Esophagus (tissue), 2 donors: ENCODE results near the gene CABP1. TPM values are rescaled to one million over a fixed set of nuclear protein-coding genes. Genes with fewer than 3 reads are reported as not detected.
"Not testable (repeated sequence)": the region's sequence is repeated elsewhere in the genome, so short reads cannot be mapped to it uniquely, and the experiment has no call there.

Experiments used
- H3K27ac ChIP-seq, 2 donors: one replicate each; pipeline ENCODE4 v1.5.1; 2013; ENCODE audit warnings: low read depth in 2 of 2, mild to moderate bottlenecking in 2 of 2, inconsistent platforms in 1 of 2, low read length in 1 of 2, moderate library complexity in 1 of 2
- H3K27me3 ChIP-seq, 2 donors: one replicate each; pipeline ENCODE4 v1.6.1; 2013; ENCODE audit warnings: low read length in 2 of 2, control low read depth in 1 of 2, mild to moderate bottlenecking in 1 of 2; ENCODE audit not compliant: insufficient read depth in 2 of 2, control insufficient read depth in 1 of 2
- H3K36me3 ChIP-seq, 2 donors: one replicate each; pipeline ENCODE4 v1.6.1; 2013; ENCODE audit warnings: low read length in 1 of 2; ENCODE audit not compliant: control insufficient read depth in 2 of 2, insufficient read depth in 2 of 2
- H3K4me1 ChIP-seq, 2 donors: one replicate each; pipeline ENCODE4 v1.6.1; 2013; ENCODE audit warnings: low read length in 1 of 2; ENCODE audit not compliant: control insufficient read depth in 2 of 2, insufficient read depth in 2 of 2
- H3K4me3 ChIP-seq, 2 donors: one replicate each; pipeline ENCODE4 v1.5.1; 2013; ENCODE audit warnings: low read length in 2 of 2, mild to moderate bottlenecking in 2 of 2, low read depth in 1 of 2, moderate library complexity in 1 of 2
- H3K9me3 ChIP-seq, 2 donors: one replicate each; pipeline ENCODE4 v1.6.1; 2013; ENCODE audit warnings: mild to moderate bottlenecking in 2 of 2, low read depth in 1 of 2, low read length in 1 of 2, moderate library complexity in 1 of 2; ENCODE audit not compliant: control insufficient read depth in 2 of 2, insufficient read depth in 1 of 2
- WGBS, 2 donors: extraction: QIAGEN DNeasy Blood & Tissue Kit; methylation state at CpG; one replicate each; pipeline ENCODE4 v1.1.7; 2013; 5-methylcytosine and 5-hydroxymethylcytosine counted together
- polyA plus RNA-seq, 2 donors: library from polyadenylated mRNA; stranded (reverse); fragments of 200-250 nt; gene quantifications; one replicate each; pipeline ENCODE4 v1.2.3, GENCODE V29; 2013
- donor health status: healthy with polysubstance abuse.
- donor health status: Bipolar disorder and iron deficiency.

Gene CABP1
- polyA plus RNA-seq, 2 donors, result 0.48 to 1.1 TPM

DNA sequence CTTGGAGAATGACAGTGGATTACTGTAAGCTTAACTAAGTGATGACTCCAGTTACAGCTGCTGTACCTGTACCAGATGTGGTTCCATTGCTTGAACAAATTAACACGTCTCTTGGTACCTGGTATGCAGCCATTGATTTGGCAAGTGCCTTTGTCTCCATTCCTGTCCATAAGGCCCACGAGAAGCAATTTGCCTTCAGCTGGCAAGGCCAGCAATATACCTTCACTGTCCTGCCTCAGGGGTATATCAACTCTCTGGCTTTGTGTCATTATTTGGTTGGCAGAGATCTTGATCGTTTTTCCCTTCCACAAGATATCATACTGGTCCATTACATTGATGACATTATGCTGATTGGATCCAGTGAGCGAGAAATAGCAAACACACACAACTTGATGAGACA, 29.9 kb upstream of the CABP1 start:
- no peaks in the 10 kb centered on the region for H3K36me3 ChIP-seq
- WGBS, 2 donors, result 72 to 80% methylated on average over 4 of the region's 4 CpGs
- H3K9me3 ChIP-seq, result no peaks in the 10 kb centered on the region
- H3K4me3 ChIP-seq, result no peak overlapping the region
- no peak overlapping the region for H3K27ac ChIP-seq
- peaks cover 0 to 2% of the 10 kb centered on the region in 2 donors for H3K27me3 ChIP-seq
- no peaks in the 10 kb centered on the region for H3K4me1 ChIP-seq

DNA sequence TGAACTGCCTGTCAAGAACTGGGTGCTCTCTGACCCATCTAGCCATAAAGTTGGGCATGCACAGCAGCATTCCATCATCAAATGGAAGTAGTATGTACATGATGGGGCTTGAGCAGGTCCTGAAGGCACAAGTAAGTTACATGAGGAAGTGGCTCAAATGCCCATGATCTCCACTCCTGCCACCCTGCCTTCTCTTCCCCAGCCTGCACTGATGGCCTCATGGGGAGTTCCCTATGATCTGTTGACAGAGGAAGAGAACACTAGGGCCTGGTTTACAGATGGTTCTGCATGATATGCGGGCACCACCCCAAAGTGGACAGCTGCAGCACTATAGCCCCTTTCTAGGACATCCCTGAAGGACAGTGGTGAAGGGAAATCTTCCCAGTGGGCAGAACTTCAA, 28.9 kb upstream of the CABP1 start:
- 80 to 90% methylated on average over 1 of the region's 1 CpG for WGBS, 2 donors
- H3K27me3 ChIP-seq, H3K4me1 ChIP-seq, H3K9me3 ChIP-seq, H3K27ac ChIP-seq, H3K36me3 ChIP-seq, H3K4me3 ChIP-seq: not testable (repeated sequence)

DNA sequence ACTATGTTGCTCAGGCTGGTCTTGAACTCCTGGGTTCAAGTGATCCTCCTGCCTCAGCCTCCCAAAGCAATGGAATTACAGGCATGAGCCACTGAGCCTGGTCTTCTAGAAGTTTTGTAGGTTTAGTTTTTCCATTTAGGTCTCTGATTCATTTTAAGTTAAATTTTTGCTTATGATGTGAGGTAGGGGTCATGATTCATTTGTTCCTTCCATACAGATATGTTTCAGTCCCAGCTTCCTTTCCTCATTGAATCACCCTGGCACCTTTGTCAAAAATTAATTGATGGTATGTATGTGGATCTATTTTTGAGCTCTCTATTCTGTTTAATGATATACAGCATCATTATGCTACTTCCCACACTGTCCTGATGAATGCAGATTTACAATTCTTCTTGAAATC, 25.6 kb upstream of the CABP1 start:
- no peaks in the 10 kb centered on the region for H3K4me1 ChIP-seq
- peaks cover 0 to 2% of the 10 kb centered on the region in 2 donors for H3K27me3 ChIP-seq
- no peaks in the 10 kb centered on the region for H3K9me3 ChIP-seq
- H3K27ac ChIP-seq, result no peak overlapping the region
- H3K36me3 ChIP-seq, result no peaks in the 10 kb centered on the region
- no peak overlapping the region for H3K4me3 ChIP-seq

DNA sequence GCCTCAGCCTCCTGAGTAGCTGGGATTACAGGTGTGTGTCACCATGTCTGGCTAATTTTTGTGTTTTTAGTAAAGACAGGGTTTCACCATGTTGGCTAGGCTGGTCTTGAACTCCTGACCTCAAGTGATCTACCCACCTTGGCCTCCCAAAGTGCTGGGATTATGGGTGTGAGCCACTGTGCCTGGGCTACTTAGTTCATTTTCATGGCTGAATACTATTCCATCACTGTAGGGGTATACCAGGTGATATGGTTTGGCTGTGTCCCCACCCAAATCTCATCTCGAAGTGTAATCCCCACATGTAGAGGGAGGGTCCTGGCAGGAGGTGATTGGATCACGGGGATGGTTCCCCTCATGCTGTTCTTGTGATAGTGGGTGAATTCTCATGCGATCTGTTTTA, 23.2 kb upstream of the CABP1 start:
- not testable (repeated sequence) for H3K4me1 ChIP-seq, H3K9me3 ChIP-seq, H3K36me3 ChIP-seq, H3K4me3 ChIP-seq, H3K27ac ChIP-seq, H3K27me3 ChIP-seq
- WGBS, 2 donors, result 90 to 92% methylated on average over 3 of the region's 3 CpGs

DNA sequence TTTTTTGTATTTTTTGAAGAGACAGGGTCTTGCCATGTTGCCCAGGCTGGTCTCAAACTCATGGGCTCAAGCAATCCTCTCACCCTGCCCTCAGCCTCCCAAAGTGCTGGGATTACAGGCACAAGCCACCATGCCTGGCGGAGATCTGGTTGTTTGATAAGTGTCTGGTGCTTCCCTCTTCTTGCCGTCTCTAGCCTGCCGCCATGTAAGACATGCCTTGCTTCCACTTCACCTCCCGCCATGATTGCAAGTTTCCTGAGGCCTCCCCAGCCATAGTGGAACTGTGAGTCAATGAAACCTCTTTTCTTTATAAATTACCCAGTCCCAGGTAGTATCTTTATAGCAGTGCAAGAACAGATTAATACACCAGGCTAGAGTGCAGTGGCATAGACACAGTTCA, 22.7 kb upstream of the CABP1 start:
- WGBS, 2 donors, result 86 to 91% methylated on average over 4 of the region's 4 CpGs
- not testable (repeated sequence) for H3K9me3 ChIP-seq

DNA sequence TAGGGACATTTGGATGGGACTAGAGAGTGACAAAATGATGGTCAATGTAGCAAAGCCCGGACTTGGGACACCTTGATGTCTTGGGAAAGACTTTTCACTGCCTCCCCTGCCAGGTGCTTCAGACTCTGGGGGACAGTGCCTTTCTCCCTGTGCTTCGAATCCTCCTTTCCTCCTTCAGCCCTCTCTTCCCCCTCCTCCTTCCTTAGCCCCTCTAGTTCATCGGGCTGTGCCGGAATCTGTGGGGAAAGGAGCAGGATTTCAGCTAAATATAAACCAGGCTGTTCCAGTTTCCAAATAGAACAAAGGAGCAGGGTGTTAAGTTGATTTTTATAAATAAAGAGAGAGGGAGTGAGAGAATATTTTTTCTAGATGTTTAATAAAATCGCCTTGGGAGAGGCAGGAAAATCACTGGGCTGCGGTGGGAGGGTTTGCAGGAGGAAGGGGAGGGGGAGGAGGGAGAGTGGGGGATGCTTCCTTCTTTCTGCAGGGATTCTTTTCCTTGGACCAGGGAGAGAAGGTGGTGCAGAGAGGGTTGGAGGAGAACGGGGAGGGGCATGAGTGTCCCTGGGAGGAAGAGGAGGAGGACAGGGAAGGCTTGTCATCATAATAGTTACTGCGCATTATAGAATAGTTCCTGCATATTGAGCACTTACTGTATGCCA, 21.3 kb upstream of the CABP1 start:
- WGBS, 2 donors, result 32 to 39% methylated on average over 8 of the region's 8 CpGs
- no peak overlapping the region for H3K4me3 ChIP-seq

More for the DNA sequence above, 22.7 kb upstream of the CABP1 start:
- not testable (repeated sequence) for H3K36me3 ChIP-seq, H3K4me3 ChIP-seq, H3K27me3 ChIP-seq, H3K27ac ChIP-seq, H3K4me1 ChIP-seq

DNA sequence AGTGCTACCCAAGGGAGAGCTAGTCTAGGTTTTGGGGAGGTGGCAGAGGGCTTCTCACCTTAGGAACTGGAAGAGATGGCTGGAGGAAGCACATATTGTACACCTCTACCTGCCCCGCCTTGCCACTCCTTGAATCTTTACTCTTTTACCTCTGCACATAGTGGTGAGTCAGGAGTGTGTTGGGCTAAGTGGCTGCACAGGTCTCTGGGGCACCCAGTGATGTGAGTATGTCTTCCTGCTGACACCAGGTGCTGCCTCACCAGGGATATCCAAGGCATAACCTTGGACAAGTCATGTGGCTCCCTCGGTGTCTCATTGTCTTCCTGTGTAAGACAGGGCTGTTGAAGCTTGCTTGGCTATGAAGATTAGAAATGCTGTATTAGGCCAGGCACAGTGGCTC, 19.8 kb upstream of the CABP1 start:
- 73 to 77% methylated on average over 2 of the region's 2 CpGs for WGBS, 2 donors
- no peaks in the 10 kb centered on the region for H3K27me3 ChIP-seq
- H3K9me3 ChIP-seq, result no peaks in the 10 kb centered on the region
- H3K27ac ChIP-seq, result no peak overlapping the region
- H3K36me3 ChIP-seq, result no peaks in the 10 kb centered on the region
- no peak overlapping the region for H3K4me3 ChIP-seq
- H3K4me1 ChIP-seq, result peaks cover 0 to 4% of the 10 kb centered on the region in 2 donors

More for the DNA sequence above, 21.3 kb upstream of the CABP1 start:
- Histone ChIP-seq H3K27me3 (peaks cover 0 to 2% of the 10 kb centered on the region in 2 donors), H3K4me1 (peaks cover 0 to 4% of the 10 kb centered on the region in 2 donors), H3K36me3 (no peaks in the 10 kb centered on the region), H3K27ac (no peak overlapping the region), H3K9me3 (no peaks in the 10 kb centered on the region)

DNA sequence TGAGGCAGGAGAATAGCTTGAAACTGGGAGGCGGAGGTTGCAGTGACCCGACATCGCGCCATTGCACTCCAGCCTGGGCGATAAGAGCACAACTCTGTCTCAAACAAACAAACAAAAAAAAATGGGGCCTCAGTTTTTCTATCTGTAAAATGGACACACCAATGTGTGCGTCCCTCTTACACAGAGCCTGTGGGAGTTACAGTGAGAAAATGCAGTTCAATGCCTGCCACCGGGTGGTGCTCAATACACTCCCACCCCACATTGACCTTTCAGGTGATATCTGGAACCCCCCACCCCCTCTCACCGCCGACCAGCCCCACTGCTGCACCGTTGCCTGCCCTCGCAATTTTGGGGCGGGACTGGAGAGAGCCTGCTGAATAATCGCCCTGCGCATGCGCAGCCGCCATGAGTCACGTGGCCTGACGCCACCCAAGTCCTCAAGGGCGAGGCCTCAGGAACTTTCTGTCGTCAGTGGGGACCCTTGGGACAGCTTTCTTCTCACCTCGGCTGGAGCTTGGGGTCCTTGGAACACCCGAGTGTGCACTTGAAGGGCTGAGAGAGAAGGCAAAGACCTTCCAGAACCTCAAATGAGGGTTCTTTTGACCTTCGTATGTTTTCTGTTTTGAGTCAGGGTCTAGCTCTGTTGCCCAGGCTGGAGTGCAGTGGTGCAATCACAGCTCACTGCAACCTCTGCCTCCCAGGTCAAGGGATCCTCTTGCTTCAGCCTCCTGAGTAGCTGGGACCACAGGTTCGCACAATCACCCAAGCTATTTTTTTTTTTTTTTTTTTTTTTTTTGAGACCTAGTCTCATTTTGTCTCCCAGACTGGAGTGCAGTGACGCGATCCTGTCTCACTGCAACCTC, 14.6 kb upstream of the CABP1 start:
- no peaks in the 10 kb centered on the region for H3K27me3 ChIP-seq
- H3K4me3 ChIP-seq, result no peak overlapping the region
- H3K27ac ChIP-seq, result no peak overlapping the region
- WGBS, 2 donors, result 68 to 81% methylated on average over 26 of the region's 26 CpGs
- no peaks in the 10 kb centered on the region for H3K36me3 ChIP-seq
- peaks cover 0 to 1% of the 10 kb centered on the region in 2 donors for H3K4me1 ChIP-seq
- no peaks in the 10 kb centered on the region for H3K9me3 ChIP-seq

DNA sequence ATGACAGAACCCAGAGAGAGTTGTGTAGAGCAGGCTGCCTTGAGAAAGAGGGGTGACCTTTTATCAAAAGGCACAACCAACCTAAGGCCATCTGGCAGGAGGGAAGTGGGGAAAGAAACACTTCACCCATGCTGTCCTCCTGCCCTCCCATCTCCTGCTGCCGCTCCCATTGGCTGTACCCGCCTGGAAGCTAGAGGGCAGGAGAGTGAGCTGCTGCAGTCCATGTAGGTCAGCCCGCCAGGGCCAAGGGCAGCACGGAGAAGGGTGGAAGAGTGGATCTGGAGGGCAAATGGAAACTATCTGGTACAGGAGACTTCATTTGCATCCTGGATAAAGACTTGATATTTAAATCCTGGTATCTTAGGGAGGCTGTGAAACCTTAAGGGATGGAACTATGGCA, 11.5 kb upstream of the CABP1 start:
- Histone ChIP-seq H3K4me3 (no peak overlapping the region), H3K27me3 (no peaks in the 10 kb centered on the region), H3K36me3 (no peaks in the 10 kb centered on the region), H3K27ac (no peak overlapping the region), H3K4me1 (no peaks in the 10 kb centered on the region), H3K9me3 (no peaks in the 10 kb centered on the region)
- 51 to 70% methylated on average over 4 of the region's 4 CpGs for WGBS, 2 donors
